NAMALWA (cell line): ENCODE measurements around the gene SLC9A1.
"Not testable (repeated sequence)": the region's sequence is repeated elsewhere in the genome, so short reads cannot be mapped to it uniquely, and the experiment has no call there.

Source experiments
- DNase-seq: peaks from one replicate; pipeline ENCODE4 v3.0.0-alpha.2; 2015; ENCODE audit warnings: low spot score

SLC9A1 gene

GRCh38 chr1:27154991-27155781, at the start of gene SLC9A1:
Gene SLC9A1 (minus strand): TSS chr1:27155125. CDS start chr1:27154334, 791 bp downstream.
- peak; percentile 93 for DNase-seq

- no peak for DNase-seq
These were observed 49.0 kb upstream of the SLC9A1 start for GRCh38 chr1:27203946-27204345.

GRCh38 chr1:27201295-27201694, 46.4 kb upstream of the SLC9A1 start:
- DNase-seq = no peak

GRCh38 chr1:27193194-27193593, 38.3 kb upstream of the SLC9A1 start:
- no peak for DNase-seq

- DNase-seq = no peak
These were observed 37.2 kb upstream of the SLC9A1 start for GRCh38 chr1:27192039-27192529.

GRCh38 chr1:27184665-27185064, 29.7 kb upstream of the SLC9A1 start:
- DNase-seq = not testable (repeated sequence)

DNA sequence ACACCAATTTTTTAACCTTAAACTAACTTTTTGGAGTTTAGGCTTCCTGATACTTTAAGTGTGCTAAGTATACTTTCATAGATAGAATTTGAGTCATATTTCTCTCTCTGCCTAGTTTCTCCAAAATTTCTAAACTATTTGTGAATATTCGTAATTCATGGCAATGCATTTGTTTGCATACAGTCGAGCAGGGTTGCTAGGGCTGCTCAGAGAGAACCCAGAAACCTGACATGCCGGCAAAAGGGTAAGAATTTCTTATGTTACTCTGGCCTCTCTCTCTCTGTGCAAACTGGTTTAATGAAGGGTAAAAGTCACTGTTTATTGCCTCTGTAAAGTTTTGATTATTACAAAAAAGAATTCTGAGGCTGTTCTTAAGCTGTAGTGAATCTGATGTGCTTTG, 25.1 kb upstream of the SLC9A1 start:
- no peak for DNase-seq

- DNase-seq = no peak
These were observed 24.5 kb upstream of the SLC9A1 start for GRCh38 chr1:27179379-27179778.

DNA sequence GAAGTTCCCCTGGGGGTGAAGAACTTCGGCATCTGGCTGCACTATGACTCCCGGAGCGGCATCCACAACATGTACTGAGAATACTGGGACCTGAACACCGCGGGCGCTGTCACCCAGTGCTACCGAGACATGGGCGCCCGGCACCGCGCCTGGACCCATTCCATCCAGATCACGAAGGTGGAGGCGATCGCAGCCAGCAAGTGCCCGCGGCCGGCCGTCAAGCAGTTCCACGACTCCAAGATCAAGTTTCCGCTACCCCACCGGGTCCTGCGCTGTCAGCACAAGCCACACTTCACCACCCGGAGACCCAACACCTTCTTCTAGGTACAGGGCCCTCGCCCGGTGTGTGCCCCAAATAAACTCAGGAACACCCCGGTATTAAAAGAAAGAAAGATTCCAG, 22.0 kb upstream of the SLC9A1 start:
- no peak for DNase-seq

DNA sequence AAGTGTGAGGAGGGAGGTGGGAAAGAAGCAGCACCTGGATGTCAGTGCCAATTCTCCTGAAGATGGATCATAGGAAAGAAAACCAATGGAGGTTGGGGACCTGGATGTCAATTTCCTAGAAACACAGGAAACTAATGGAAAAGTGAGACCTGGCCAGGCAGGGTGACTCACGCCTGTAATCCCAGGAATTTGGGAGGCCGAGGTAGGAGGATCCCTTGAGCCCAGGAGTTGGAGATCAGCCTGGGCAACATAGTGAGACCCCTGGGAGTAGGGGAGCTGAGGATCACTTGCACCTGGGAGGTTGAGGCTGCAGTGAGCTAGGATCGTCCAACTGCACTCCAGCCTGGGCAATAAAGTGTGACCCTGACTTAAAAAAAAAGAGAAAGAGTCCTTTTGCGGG, 21.4 kb upstream of the SLC9A1 start:
- DNase-seq = no peak

- DNase-seq = not testable (repeated sequence)
These were observed 18.1 kb upstream of the SLC9A1 start for GRCh38 chr1:27172992-27173391.

- no peak for DNase-seq
These were observed 12.0 kb upstream of the SLC9A1 start for GRCh38 chr1:27166929-27167328.

GRCh38 chr1:27166351-27166802, 11.5 kb upstream of the SLC9A1 start:
- DNase-seq = no peak

DNA sequence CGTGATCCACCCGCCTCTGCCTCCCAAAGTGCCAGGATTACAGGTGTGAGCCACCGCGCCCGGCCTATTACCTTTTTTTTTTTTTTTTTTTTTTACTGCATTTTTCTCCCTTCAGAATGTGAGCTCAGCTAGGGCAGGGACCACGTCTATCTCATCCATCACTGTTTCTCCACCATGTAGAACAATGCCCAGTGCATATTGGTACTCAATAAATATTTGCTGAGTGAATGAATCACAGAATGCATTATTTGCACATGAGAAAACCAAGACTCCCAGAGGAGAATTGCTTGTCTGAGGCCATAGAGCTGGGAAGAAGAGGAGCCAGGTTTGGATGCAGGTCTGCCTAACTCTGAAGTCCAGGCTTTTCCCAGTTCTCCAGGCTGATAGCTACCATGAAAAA, 8.2 kb upstream of the SLC9A1 start:
- DNase-seq = no peak

DNA sequence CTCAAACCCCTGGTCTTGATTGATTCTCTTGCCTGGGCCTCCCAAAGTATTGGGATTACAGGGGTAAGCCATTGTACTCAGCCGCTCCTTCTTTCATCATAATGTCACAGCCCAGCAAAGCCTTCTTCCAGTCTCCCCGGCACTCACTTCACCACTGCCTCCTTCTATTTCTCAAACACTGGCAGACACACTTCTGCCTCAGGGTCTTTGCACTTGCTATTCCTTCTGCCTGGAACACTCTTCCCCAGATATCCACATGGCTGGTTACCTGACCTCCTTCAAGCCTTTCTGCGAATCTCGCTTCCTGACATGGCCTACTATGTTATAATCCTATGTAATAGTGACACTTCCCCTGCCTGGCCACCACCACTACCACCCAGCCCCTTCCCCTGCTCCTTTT, 7.2 kb upstream of the SLC9A1 start:
- DNase-seq = no peak

GRCh38 chr1:27161594-27161993, 6.7 kb upstream of the SLC9A1 start:
- peak; percentile 40 for DNase-seq

DNA sequence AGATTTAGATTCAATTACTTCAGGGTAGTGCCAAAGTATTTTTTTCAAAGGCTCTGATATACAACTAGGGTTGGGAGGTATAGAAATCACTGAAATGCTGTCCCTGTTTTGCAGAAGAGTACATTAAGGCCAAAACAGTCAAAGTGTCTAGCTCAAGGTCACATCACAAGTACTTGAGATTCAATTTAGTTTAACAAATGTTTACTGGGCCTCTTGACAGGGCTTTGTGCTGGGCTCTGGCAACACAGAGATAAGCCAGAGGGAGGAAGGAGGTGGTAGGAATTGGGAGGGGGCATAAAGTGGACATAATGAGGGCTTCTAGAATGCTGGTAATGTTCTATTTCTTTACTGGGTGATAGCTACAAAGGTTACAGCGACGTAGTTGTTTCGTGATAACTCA, 2.3 kb upstream of the SLC9A1 start:
- no peak for DNase-seq

DNA sequence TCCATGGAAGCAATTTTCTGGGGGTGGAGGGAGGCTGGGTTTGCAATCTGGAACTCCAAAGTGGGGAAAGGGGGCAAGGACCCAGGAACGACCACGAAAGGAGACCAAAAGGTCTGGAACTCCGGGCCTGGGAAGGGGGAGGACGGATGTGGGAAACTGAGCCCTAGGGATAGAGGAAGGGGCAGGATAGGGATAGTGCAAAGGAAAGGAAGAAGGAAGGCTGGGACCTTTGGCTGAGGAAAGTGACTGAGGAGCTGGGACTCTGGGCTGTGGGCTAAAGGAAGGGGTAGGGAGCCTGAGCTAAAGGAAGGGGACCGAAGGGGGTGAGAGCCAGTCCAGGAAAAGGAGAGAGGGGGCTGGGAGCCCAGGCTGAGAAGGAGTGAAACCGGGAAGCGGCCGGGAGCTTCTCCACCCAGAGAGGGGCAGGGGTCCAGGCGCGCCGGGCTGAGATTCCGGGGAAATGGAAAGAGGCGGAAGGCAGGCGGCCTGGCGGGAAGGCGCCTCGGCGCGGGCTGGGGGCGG, 395 bp downstream of the SLC9A1 start:
- DNase-seq = no peak

DNA sequence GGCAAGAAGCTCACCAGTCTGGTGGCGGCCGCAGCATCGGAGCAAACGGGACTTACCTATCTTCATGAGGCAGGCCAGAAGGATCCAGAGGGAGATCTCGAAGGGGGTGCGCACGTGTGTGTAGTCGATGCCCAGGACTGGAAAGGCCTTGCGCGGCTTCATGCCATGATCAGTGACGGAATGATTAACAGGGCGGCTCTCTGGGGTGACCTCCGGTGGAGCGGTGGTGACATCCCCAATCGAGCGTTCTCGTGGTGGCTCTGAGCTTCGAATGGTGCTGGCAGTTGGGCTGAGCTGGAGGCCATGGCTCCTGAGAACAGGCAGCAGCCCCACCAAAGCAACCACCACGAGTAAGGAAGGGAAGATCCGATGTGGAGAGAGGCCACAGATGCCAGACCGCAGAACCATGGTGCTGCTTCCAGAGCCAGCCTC, 982 bp downstream of the SLC9A1 start:
- DNase-seq = no peak

DNA sequence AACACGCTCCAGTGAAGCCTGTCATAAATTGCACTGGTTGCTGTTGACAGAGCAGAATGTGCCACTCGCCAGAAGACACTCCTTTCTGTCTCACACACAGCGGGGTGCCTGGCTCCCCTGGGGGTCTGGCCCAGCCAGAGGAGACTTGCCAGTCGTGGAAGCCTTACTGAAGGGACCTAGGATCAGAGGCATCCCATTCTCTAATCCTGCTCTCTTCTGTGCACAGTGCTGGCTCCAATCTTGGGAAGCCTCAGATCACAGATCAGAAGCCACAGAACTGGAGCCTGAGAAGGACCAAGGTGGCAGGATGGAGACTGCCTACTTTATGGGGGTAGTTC, 1.4 kb downstream of the SLC9A1 start:
- peak; percentile 39 for DNase-seq

- DNase-seq = peak; percentile 23
These were observed 1.9 kb downstream of the SLC9A1 start for GRCh38 chr1:27152829-27153548.

- DNase-seq = no peak
These were observed 2.7 kb downstream of the SLC9A1 start for GRCh38 chr1:27152004-27152828.
